ENCODE results near the gene CUX1.

CUX1 gene

DNA sequence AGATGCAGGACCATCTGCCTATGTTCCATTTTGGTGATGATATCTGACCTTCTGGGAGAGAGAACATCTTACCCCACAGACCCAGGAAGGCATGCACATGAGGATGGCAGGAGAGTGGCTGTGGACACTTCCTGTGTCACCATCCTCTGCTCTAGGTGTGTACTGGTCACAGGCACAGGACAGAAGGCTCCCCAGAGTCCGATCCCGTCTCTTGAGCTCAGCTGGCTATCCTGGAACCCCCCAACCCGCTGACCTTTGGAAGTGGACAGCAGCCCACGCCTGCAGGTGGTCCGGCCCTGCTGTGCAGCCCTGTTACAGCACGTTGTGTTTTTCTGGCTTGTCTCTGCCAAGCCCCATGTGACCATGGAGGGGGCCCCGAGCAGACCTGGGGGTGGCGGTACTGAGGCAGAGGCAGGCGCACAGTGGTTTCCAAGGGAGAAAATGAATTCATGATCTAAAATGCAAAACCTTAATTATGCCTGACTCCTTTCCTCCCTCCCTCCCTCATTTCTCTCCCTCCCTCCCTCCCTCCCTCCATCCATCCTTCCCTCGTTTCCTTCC is 178.8 kb downstream of the CUX1 start:
- TF ChIP-seq, protein P1, sequence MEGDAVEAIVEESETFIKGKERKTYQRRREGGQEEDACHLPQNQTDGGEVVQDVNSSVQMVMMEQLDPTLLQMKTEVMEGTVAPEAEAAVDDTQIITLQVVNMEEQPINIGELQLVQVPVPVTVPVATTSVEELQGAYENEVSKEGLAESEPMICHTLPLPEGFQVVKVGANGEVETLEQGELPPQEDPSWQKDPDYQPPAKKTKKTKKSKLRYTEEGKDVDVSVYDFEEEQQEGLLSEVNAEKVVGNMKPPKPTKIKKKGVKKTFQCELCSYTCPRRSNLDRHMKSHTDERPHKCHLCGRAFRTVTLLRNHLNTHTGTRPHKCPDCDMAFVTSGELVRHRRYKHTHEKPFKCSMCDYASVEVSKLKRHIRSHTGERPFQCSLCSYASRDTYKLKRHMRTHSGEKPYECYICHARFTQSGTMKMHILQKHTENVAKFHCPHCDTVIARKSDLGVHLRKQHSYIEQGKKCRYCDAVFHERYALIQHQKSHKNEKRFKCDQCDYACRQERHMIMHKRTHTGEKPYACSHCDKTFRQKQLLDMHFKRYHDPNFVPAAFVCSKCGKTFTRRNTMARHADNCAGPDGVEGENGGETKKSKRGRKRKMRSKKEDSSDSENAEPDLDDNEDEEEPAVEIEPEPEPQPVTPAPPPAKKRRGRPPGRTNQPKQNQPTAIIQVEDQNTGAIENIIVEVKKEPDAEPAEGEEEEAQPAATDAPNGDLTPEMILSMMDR (conservative IDR thresholded peaks at IDR 0.05; ENCODE audit: low read length) = no peak
- DNase-seq (ENCODE audit: low read depth) = no peak
- H3K4me3 ChIP-seq (ENCODE audit: low read length) = no peak overlapping the region

- no peak overlapping the region for H3K4me3 ChIP-seq (ENCODE audit: low read length)
- no peak for DNase-seq (ENCODE audit: low read depth)
- TF ChIP-seq, protein P1 (conservative IDR thresholded peaks at IDR 0.05; ENCODE audit: low read length) = no peak
These were observed 179.4 kb downstream of the CUX1 start for GRCh38 chr7:101996876-101997275.

- TF ChIP-seq, protein P1 (conservative IDR thresholded peaks at IDR 0.05; ENCODE audit: low read length) = no peak
- H3K4me3 ChIP-seq (ENCODE audit: low read length) = no peak overlapping the region
- DNase-seq (ENCODE audit: low read depth) = no peak
These were observed 180.8 kb downstream of the CUX1 start for GRCh38 chr7:101998029-101998905.

DNA sequence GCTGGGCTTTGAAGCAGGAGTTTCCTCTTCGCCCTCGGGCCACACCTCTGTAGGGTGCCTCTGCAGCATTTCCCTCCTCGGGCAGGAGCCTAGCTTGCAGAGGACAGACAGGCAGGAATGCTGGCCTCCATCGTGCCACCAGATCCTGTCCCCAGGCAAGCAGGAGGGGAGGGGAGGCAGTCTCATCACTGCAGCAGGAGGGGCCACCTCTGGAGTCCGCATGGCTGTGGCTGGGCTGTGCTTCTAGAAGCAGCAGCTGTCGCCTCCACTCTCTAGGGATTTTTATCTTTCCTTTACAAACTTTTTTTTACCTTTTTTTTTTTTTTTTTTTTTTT is 181.4 kb downstream of the CUX1 start:
- TF ChIP-seq, protein P1 (conservative IDR thresholded peaks at IDR 0.05; ENCODE audit: low read length) = no peak
- DNase-seq (ENCODE audit: low read depth) = no peak
- H3K4me3 ChIP-seq (ENCODE audit: low read length) = no peak overlapping the region

DNA sequence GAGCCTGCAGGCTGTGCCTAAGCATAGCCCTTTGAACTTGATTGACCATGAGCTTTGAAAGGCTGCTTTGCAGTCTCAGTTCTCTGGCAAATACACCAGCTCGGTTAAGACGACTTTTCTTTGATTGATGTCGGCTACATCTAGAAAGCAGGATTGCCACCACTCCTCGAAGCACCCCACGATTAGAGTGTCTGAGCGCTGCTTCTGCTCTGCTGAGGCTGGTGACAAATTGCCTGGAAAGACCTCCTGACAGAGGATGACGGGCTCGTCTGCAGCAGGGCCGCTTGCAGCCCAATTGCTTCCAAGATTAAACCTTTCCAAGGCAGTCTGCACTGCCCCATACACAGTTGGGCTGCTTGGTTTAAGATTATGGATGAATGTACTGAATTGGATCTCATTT is 182.0 kb downstream of the CUX1 start:
- no peak overlapping the region for H3K4me3 ChIP-seq (ENCODE audit: low read length)
- TF ChIP-seq, protein P1 (conservative IDR thresholded peaks at IDR 0.05; ENCODE audit: low read length) = no peak
- DNase-seq (ENCODE audit: low read depth) = no peak

DNA sequence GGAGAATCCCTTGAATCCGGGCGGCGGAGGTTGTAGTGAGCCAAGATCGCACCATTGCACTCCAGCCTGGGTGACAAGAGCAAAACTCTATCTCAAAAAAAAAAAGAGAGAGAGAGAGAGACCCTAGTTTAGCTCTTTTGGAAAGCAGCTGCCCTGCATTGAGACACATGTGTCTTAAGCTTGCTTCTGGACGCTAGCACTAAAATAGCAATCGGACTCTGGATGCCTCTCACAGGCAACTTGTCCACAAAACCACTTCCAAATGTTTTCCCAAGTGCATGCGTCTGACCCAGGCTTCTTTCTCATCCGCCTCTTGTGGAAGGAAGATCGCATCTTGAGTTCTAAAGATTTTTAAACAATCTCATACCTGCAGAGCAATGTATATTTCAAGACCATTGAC is 182.7 kb downstream of the CUX1 start:
- H3K4me3 ChIP-seq (ENCODE audit: low read length) = no peak overlapping the region

More for the DNA sequence above, 182.7 kb downstream of the CUX1 start:
- TF ChIP-seq, protein P1 (conservative IDR thresholded peaks at IDR 0.05; ENCODE audit: low read length) = no peak
- DNase-seq (ENCODE audit: low read depth) = peak; percentile 5

All from AG10803 (cell line).